Kidney epithelial cell (primary cell): ENCODE data around the gene NASP. TPM values are rescaled to one million over a fixed set of nuclear protein-coding genes. Genes with fewer than 3 reads are reported as not detected.
A peak's percentile ranks its signal among the peaks of the same experiment; 100 is the strongest.

Experiments
- DNase-seq: peaks from one replicate; pipeline ENCODE4 v3.0.0-alpha.2; 2010; ENCODE audit warnings: low read depth
- H3K27me3 ChIP-seq: 2 replicates; pipeline ENCODE4 v1.6.0; 2011; ENCODE audit warnings: low read length; ENCODE audit not compliant: control insufficient read depth, insufficient read depth
- H3K36me3 ChIP-seq: 2 replicates; pipeline ENCODE4 v1.5.1; 2011; ENCODE audit warnings: low read length; ENCODE audit not compliant: control insufficient read depth, insufficient read depth
- H3K4me3 ChIP-seq: 2 replicates; pipeline ENCODE4 v1.5.1; 2011; ENCODE audit warnings: low read depth, mild to moderate bottlenecking, control low read depth, low read length
- CTCF ChIP-seq: IDR thresholded peaks from 2 replicates; pipeline ENCODE4 v1.5.1; 2011; ENCODE audit warnings: mild to moderate bottlenecking, moderate library complexity, low read length, control low read depth, inconsistent platforms; ENCODE audit not compliant: insufficient read depth, poor library complexity, severe bottlenecking
- total RNA-seq: library from RNA; depleted of rRNA; stranded (reverse); fragments of >200 nt; gene quantifications from 2 replicates; pipeline ENCODE4 v1.2.3, GENCODE V29; 2015

The NASP gene, protein sequence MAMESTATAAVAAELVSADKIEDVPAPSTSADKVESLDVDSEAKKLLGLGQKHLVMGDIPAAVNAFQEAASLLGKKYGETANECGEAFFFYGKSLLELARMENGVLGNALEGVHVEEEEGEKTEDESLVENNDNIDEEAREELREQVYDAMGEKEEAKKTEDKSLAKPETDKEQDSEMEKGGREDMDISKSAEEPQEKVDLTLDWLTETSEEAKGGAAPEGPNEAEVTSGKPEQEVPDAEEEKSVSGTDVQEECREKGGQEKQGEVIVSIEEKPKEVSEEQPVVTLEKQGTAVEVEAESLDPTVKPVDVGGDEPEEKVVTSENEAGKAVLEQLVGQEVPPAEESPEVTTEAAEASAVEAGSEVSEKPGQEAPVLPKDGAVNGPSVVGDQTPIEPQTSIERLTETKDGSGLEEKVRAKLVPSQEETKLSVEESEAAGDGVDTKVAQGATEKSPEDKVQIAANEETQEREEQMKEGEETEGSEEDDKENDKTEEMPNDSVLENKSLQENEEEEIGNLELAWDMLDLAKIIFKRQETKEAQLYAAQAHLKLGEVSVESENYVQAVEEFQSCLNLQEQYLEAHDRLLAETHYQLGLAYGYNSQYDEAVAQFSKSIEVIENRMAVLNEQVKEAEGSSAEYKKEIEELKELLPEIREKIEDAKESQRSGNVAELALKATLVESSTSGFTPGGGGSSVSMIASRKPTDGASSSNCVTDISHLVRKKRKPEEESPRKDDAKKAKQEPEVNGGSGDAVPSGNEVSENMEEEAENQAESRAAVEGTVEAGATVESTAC
- 41.8 and 45.3 TPM in 2 replicates for total RNA-seq

GRCh38 chr1:45583666-45584350 lies at the start of gene NASP:
Gene NASP (plus strand): TSS chr1:45584041. CDS start chr1:45584147, 106 bp downstream.
- DNase-seq, result no peak
- Histone ChIP-seq H3K27me3 (no peaks in the 10 kb centered on the region), H3K36me3 (no peaks in the 10 kb centered on the region), H3K4me3 (peak within 1 kb of the TSS; percentile 78)
- TF ChIP-seq CTCF, result peak; percentile 7

- Histone ChIP-seq H3K36me3 (no peaks in the 10 kb centered on the region), H3K4me3 (no peak overlapping the region), H3K27me3 (no peaks in the 10 kb centered on the region)
- TF ChIP-seq CTCF, result no peak
- no peak for DNase-seq
Observed at GRCh38 chr1:45535988-45536766, 47.7 kb upstream of the NASP start.

- no peak overlapping the region for H3K4me3 ChIP-seq
- no peak for DNase-seq
- no peaks in the 10 kb centered on the region for H3K36me3 ChIP-seq
- no peak for TF ChIP-seq CTCF
- H3K27me3 ChIP-seq, result no peaks in the 10 kb centered on the region
Observed at GRCh38 chr1:45536886-45537285, 47.0 kb upstream of the NASP start.

GRCh38 chr1:45541193-45541592 lies 42.6 kb upstream of the NASP start:
- H3K27me3 ChIP-seq, result no peaks in the 10 kb centered on the region
- no peaks in the 10 kb centered on the region for H3K36me3 ChIP-seq
- TF ChIP-seq CTCF, result no peak
- DNase-seq, result no peak
- no peak overlapping the region for H3K4me3 ChIP-seq

- Histone ChIP-seq H3K36me3 (no peaks in the 10 kb centered on the region), H3K27me3 (no peaks in the 10 kb centered on the region), H3K4me3 (no peak overlapping the region)
- DNase-seq, result no peak
- no peak for TF ChIP-seq CTCF
Observed at GRCh38 chr1:45542591-45542990, 41.2 kb upstream of the NASP start.
